GM18519 (cell line): ENCODE data around the gene PAF1.

Experiments used
- ATAC-seq: cut with Tn5 transposase; IDR thresholded peaks from one replicate; pipeline ENCODE4 v1.9.1; 2021; ENCODE audit warnings: mild to moderate bottlenecking, moderate library complexity; ENCODE audit not compliant: unreplicated experiment, low FRiP score

Gene PAF1

GRCh38 chr19:39390751-39391437 lies at the start of gene PAF1, which contains the start of gene MED29:
Gene PAF1 (minus strand): TSS chr19:39391106. CDS start chr19:39390864, 242 bp downstream.
Gene MED29 (plus strand): TSS chr19:39391378. CDS start chr19:39391423, 45 bp downstream.
- peak; percentile 70 for ATAC-seq

DNA sequence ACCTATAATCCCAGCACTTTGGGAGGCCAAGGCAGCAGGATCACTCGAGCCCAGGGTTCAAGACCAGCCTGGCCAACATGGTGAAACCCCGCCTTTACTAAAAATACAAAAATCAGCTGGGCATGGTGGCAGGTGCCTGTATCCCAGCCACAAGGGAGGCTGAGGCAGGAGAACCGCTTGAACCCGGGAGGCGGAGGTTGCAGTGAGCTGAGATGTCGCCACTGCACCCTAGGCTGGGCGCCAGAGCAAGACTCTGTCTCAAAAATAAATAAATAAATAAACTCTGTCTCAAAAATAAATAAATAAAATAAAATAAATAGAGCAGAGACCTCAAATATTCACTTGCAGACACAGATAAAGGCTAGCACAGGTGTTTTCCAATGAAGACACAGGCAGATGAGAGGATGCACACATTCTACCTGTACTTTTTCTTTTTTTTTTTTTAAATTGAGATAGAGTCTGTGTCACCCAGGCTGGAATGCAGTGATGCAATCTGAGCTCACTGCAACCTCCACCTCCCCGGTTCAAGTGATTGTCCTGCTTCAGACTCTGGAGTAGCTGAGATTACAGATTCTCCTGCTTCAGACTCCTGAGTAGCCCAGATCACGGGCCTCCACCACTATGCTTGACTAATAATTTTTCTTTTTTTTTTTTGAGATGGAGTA lies 47.5 kb upstream of the PAF1 start:
- ATAC-seq: no peak

DNA sequence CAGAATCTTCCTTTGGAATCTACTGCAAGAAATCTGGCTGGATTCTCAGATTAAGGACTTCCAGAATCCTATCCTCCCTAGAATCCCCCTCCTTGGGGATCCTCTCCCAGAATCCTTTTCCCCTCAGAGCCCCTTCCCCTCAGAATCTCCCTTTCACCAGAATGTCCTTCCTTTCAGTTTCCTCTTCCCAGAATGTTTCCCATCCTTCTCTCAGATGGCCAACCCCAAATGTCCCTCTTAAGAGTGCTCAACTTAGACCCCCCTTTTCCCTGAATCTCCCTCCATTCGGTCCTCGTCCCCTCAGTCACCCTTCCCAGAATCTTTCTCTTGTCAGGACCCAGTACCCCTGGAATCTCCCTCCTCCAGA lies 45.4 kb upstream of the PAF1 start:
- ATAC-seq: no peak

DNA sequence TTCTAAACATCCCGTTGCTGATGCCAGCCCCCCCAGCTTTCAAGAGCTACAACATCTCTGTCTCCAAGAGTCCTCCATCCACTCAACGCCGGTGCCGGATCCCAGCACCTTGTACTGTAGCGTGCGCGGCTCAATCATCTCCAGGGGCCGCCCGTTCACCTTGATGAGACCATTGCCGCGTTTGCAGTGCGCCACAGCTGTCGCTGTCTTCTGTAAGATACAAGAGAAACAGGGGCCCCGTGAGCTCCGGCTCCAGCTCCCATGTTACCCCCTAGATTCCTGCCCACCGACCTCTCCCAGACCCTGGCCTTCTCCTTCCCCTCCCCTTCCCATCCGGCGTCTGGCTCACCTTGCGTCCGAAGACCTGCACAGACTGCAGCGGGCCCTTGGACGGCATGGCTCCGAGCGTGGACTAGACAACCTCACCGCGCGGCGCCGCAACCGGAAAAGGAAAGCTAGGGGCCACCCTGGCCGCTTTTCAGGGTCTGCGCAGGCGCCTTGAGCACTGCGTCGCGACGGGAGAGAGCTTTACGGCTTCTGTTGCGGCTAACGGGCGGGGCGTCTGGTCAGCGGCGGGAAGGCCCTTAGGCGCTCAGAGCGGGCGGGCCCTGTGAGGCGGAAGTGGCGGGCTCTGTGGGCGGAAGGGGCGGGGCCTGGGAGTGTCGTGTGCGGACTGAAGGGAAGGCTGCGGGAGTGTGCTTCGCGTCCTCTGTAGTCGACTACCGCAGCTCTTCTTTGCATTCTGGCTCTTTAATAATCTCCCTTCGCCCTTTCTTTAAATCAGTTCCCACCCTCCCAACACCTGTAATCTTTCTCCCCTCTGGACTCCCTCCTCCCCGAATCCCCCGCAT lies 44.8 kb upstream of the PAF1 start, which contains the start of gene RPS16:
TSS of gene RPS16 (minus strand) at position 451 of the 851 bp plus-strand sequence. CDS start at position 397, 54 bp downstream.
- ATAC-seq: peak; percentile 59

DNA sequence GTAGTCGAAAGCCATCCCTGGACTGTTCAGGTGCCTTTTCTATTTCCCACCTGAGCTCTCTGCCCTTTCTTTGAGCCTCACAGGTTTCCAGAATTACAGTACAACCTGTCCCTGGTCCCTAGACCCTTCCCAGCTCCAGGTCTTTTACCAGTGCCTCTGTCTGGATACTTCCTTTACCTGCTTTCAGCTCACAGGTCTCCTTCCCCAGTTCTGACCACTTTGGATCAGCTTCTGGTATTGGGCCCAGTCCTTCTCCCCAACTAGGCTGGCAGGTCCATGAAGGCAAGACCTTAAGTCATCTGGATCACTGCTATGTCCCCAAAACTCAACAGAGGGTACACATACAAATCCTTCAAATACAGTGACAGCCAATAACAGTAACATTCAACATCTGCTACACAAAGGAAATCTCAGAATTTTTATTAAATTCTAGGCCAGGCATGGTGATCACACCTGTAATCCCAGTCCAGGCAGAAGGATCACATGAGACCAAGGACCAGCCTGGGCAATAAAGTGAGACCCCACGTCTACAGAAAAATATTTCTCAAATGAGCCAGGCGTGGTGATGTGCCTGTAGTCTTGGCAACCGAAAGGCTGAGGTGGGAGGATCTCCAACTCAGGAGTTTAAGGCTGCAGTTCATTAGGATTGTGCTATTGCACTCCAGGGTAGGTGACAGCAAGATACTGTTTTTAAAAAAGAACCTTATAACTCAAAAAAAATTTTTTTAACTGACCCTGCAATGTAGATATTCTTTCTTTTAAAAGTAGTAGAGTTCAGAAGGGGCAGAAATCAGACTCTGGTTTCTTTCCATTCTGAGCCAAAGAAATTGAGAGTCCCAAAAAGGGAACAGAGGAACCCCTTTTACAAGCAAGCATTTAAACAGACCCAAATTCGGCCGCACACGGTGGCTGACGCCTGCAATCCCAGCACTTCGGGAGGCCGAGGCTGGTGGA lies 43.5 kb upstream of the PAF1 start:
- no peak for ATAC-seq

DNA sequence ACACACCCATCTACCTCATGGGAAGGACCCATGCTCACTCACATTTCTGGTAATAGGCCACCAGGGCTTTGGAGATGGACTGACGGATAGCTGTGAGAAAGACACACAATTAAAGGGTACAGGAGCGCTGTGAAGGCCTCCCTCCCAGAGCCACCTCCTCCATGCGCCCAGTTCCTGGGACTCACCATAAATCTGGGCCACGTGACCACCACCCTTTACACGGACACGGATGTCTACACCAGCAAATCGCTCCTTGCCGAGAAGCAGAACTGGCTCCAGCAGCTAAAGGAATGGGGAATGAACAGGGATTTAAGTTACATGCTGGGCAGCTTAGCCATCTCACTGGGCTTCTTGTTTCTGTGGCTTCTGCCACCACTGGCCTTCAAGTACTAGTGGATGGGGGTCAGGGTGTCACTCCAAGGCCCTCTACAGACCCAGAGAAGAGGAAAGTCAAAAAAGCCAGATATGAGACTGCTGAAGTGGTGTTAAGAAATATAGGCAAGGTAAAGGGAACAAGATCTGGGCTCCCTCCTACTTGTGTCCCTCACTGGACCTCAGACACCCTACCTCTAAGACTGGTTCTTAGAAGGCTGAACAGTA lies 42.7 kb upstream of the PAF1 start:
- ATAC-seq: no peak

GRCh38 chr19:39432677-39433025 lies 41.7 kb upstream of the PAF1 start:
- no peak for ATAC-seq

DNA sequence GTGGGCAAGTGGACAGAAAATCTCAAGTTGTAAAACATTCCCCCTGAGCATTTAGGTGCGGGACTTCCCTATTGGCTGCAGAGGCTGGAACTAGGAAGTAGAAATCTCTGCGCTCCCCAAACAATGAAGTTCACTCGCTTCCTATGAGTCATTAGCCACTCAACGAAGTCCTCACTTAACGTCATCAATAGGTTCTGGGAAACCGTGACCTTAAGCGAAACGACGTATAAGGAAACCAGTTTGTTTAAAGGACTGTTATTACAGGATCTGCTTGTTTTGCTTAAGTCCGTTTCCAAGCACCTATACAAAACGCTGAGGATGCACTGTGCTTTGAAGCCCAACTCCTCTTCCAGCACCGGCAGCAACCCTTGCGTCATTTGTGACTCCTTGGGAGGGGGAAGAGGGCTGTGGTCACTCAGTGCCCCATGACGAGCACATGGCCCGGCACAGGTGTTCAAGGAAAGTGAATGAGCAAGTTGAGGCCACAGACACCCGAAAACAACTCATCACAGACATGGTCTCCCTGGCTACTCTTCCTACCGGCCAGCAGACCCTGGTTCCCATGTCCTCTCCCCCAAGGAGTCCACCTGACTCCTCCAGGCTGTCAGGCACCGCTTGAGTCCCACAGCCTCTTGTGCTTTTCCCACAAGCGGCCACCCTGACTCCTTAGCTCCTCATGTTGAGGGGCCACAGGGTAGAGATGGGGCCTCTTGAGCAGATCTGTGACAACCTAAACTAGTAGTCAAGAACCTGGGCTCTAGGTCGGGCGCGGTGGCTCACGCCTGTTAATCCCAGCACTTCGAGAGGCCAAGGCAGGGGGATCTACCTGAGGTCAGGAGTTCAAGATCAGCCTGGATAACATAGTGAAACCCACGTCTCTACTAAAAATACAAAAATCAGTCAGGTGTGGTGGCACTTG lies 40.0 kb upstream of the PAF1 start:
- no peak for ATAC-seq

DNA sequence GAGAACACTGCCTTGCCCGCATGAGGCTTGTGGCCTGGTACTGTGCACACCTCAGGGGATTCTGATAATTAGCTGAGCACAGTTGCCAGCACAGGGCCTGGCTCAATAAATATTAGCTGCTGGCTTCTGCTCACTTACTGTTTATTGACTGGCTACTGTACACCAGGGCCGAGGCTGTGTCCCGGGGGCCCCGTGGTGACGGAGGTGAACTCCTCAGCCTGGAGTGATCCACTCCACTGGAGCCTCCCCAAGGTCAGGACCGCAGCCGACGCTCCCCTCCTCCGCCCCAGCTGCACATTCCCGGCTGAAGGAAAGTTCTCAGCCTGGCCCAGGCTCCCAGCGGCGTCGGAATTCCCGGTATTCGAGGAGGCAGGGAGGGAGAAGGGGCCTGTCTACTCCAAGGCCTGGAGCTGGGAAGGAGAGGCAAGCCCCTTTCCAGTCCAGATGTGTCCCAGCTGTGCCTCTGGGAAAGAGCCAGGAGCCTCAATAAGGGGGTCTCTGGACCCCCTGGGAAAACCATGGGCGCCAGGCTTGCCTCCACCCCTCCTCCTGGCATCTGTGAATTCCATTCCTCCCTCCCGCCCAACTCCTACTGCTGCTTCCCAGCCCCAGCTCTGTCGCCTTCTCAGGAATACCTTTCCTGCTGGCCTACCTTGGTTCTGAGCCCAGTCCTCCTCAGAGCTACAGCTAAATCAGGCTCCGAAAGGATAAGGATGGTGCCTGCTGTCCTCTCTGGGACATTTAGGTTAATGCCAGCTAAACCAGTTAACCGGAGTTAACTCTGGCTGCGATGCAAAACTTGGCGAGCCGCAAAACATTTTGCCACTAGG lies 37.6 kb upstream of the PAF1 start:
- no peak for ATAC-seq

GRCh38 chr19:39427707-39428106 lies 36.8 kb upstream of the PAF1 start:
- ATAC-seq: no peak

DNA sequence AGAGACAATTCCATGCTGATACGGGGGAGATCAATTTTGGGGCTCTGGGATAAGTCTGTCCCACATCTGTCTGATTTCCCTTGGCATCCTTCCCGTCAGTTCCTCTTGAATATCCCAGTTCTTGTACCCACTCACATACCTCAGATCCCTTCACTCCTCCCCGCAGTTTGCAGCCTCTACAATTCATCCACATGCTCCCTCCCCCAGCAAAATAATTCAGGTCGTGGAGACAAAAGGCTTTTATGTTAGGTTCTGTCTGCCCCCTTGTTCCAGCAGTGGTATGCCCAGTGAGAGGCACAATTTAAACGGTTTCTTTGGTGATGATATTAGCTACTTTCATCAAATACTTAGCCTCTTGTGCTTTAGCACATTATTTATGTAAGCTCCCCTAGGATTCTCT lies 35.3 kb upstream of the PAF1 start:
- ATAC-seq: no peak

DNA sequence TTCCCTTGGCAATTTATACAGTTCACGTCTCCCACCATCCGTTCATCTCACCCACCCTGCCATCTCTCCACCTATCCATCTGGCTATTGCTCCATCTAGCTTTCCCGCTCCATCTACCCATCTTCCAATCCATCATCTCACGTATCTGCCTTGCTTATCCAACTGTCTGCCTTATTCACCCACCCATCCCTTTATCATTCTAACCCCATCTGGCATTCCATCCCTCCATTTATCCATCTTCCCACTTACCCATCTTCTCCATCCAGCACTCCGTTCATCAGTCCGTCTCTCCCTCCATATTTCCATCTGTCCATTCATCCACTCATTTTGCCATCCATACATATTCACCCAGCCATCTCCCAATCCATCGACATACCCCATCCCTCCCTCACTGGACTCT lies 34.8 kb upstream of the PAF1 start:
- ATAC-seq: no peak

DNA sequence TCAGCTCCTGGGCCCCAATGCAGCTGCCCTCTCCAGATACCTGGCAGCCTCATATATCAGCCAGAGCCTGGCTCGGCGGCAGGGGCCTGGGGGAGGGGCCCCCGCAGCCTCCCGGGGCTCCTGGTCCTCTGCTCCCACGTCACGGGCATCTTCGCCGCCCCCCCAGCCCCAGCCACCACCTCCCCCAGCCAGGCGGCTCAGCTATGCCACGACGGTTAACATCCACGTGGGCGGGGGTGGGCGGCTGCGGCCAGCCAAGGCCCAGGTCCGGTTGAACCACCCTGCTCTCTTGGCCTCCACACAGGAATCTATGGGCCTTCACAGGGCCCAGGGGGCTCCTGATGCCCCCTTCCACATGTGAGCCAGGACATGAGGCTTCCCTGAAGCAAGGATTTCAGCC lies 34.0 kb upstream of the PAF1 start:
- ATAC-seq: no peak

DNA sequence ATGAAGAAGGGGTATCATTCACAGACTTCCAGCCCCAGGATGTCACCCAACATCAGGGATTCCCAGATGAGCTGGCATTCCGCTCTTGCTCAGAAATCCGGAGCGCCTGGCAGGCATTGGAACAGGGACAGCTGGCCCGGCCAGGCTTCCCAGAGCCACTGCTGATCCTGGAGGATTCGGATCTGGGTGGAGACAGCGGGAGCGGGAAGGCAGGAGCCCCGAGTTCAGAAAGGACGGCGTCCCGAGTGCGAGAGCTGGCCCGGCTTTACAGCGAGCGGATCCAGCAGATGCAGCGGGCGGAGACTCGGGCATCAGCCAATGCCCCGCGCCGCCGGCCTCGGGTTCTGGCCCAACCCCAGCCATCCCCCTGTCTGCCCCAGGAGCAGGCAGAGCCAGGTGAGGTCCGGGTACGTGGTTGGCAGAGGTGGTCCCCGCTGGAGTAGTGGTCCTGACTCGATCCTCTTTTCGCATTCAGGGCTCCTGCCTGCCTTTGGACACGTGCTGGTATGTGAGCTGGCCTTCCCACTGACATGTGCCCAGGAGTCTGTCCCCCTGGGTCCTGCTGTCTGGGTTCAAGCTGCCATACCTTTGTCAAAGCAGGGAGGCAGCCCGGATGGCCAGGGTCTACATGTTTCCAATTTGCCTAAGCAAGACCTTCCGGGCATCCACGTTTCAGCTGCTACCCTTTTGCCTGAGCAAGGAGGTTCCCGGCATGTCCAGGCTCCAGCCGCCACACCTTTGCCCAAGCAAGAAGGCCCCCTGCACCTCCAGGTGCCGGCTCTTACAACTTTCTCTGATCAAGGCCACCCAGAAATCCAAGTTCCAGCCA lies 32.6 kb upstream of the PAF1 start:
- ATAC-seq: no peak

DNA sequence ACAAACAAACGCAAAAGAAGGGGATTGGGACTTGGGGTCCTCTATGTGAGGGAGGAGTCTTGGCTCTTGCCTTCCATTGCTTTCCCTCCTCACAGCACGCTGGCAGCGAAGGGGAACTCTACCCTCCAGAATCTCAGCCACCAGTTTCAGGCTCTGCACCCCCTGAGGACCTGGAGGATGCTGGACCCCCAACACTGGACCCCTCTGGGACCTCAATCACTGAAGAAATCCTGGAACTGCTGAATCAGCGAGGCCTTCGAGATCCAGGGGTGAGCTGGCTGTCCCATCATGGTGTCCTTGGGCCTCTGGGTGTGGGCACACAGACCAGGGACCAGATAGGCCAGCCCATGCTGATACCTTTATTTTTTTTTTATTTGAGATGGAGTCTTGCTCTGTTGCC lies 31.1 kb upstream of the PAF1 start:
- ATAC-seq: no peak

GRCh38 chr19:39420769-39421168 lies 29.9 kb upstream of the PAF1 start:
- no peak for ATAC-seq

DNA sequence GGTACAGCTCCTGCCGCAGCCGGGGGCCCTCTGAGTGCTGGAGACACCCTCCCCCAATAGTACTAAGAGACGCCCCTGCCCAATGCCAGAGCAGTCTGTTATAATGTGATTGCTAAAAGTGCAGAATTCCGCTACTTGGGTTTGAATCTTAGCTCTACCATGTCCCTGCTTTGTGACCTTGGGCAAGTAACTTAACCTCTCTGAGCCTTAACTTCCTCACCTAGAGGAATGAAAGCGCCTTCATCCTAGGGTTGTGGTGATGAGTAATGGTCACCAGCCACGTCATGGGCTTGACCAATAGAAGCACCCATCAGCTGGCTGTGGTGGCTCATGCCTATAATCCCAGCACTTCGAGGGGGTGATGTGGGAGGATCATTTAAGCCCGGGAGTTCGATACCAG lies 28.1 kb upstream of the PAF1 start:
- ATAC-seq: no peak
